Esophagus (tissue), 2 donors: ENCODE results near the gene FKBP4. TPM values are rescaled to one million over a fixed set of nuclear protein-coding genes. Genes with fewer than 3 reads are reported as not detected.

Experiments used
- H3K27ac ChIP-seq, 2 donors: one replicate each; pipeline ENCODE4 v1.5.1; 2013; ENCODE audit warnings: low read depth in 2 of 2, mild to moderate bottlenecking in 2 of 2, inconsistent platforms in 1 of 2, low read length in 1 of 2, moderate library complexity in 1 of 2
- H3K27me3 ChIP-seq, 2 donors: one replicate each; pipeline ENCODE4 v1.6.1; 2013; ENCODE audit warnings: low read length in 2 of 2, control low read depth in 1 of 2, mild to moderate bottlenecking in 1 of 2; ENCODE audit not compliant: insufficient read depth in 2 of 2, control insufficient read depth in 1 of 2
- H3K36me3 ChIP-seq, 2 donors: one replicate each; pipeline ENCODE4 v1.6.1; 2013; ENCODE audit warnings: low read length in 1 of 2; ENCODE audit not compliant: control insufficient read depth in 2 of 2, insufficient read depth in 2 of 2
- H3K4me1 ChIP-seq, 2 donors: one replicate each; pipeline ENCODE4 v1.6.1; 2013; ENCODE audit warnings: low read length in 1 of 2; ENCODE audit not compliant: control insufficient read depth in 2 of 2, insufficient read depth in 2 of 2
- H3K4me3 ChIP-seq, 2 donors: one replicate each; pipeline ENCODE4 v1.5.1; 2013; ENCODE audit warnings: low read length in 2 of 2, mild to moderate bottlenecking in 2 of 2, low read depth in 1 of 2, moderate library complexity in 1 of 2
- H3K9me3 ChIP-seq, 2 donors: one replicate each; pipeline ENCODE4 v1.6.1; 2013; ENCODE audit warnings: mild to moderate bottlenecking in 2 of 2, low read depth in 1 of 2, low read length in 1 of 2, moderate library complexity in 1 of 2; ENCODE audit not compliant: control insufficient read depth in 2 of 2, insufficient read depth in 1 of 2
- WGBS, 2 donors: extraction: QIAGEN DNeasy Blood & Tissue Kit; methylation state at CpG; one replicate each; pipeline ENCODE4 v1.1.7; 2013; 5-methylcytosine and 5-hydroxymethylcytosine counted together
- polyA plus RNA-seq, 2 donors: library from polyadenylated mRNA; stranded (reverse); fragments of 200-250 nt; gene quantifications; one replicate each; pipeline ENCODE4 v1.2.3, GENCODE V29; 2013
- donor health status: healthy with polysubstance abuse.
- donor health status: Bipolar disorder and iron deficiency.

Gene FKBP4
- polyA plus RNA-seq, 2 donors: 42.0 to 56.6 TPM

DNA sequence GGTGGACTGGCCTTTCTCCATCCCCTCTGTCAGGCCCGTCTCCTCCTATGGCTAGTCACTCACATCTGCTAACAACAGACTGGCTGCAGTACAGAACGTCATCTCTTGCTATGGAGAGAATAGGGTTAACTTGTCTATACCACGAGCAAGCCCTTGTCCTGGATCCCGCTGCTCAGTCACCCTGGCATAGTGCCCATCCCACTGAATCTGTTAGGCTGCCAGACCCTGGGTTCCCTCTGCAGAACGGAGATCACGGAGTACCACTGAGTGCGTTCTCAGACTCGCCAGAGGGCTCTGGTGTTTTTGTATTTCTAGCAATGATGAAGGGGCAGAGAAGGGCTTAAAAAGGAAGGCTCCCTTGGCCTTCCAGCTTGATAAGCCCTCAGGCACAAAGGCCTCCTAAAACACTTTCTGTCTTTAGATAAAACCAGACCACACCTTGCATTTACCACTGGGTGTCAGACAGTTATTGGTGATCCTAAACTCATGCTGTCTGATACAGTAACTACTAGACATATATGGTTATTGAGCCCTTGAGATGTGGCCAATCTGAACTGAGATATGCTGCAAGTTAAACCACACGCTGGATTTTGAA, 46.4 kb downstream of the FKBP4 start:
- H3K4me1 ChIP-seq: no peaks in the 10 kb centered on the region
- H3K9me3 ChIP-seq: no peaks in the 10 kb centered on the region
- H3K4me3 ChIP-seq: no peak overlapping the region
- H3K36me3 ChIP-seq: no peaks in the 10 kb centered on the region
- H3K27me3 ChIP-seq: no peaks in the 10 kb centered on the region
- 62 to 71% methylated on average over 9 of the region's 9 CpGs for WGBS, 2 donors
- H3K27ac ChIP-seq: no peak overlapping the region

DNA sequence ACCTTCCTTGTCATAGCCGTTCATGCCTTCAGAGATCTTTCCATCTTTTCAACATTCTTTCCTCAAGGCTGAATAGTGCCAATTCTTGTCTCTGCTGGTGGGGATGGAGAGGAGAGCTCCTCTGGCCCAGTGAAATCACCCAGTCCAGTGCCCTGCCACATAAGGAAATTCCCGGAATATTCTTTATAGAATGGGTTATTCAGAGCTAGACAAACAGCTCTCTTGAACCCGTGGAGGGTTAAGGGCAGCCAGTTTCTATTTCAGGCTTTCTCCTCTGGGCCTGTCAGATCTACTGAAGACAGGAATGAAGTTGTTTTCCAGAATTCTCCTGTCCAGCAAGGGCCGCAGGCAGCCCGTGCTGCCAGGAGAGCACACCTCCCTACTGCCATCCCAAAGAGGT, 48.2 kb downstream of the FKBP4 start:
- Histone ChIP-seq H3K9me3 (no peaks in the 10 kb centered on the region), H3K4me1 (no peaks in the 10 kb centered on the region), H3K27ac (no peak overlapping the region), H3K36me3 (no peaks in the 10 kb centered on the region), H3K27me3 (no peaks in the 10 kb centered on the region), H3K4me3 (no peak overlapping the region)
- WGBS, 2 donors: 79 to 80% methylated on average over 5 of the region's 5 CpGs

DNA sequence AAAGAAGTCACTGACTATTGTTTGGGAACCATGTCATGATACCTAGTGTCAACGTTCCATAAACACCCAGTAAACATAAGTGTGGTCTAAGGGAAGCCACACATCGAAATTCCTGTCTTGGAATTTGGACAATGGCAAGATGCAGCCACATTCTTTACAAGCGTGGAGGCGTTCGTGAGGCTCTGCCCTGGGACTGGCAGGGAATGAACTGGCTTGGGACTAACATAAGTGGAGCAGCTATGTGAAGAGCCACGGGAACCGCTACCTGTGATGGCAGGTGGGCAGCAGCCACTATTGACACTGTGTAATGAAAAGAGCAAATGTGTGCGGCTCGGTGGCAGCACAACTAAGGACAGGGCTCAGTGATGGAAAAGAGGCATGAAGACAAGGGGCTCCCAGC, 50.0 kb downstream of the FKBP4 start:
- Histone ChIP-seq H3K27ac (no peak overlapping the region), H3K27me3 (no peaks in the 10 kb centered on the region), H3K9me3 (no peaks in the 10 kb centered on the region), H3K4me3 (no peak overlapping the region), H3K4me1 (no peaks in the 10 kb centered on the region), H3K36me3 (no peaks in the 10 kb centered on the region)
- WGBS, 2 donors: 77 to 82% methylated on average over 9 of the region's 9 CpGs

DNA sequence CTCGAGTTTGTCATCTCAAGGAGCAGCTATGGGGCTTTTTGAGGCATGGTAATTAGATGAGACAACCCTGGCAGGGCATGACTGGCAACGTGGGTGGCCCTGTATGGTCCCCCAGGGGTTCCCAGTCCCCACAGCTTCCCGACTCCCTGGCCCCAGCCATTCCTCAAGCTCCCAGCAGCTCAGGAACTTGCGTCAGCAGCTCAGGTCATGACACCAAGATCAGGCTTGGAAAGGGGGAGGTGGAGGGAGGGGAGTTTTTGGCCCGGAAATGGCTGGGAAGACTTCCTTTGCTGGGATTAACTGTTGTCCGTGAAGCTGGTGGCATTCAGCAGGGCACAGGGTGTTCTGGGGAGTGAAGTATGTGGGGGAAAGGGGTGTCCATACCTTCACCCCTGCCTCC, 50.5 kb downstream of the FKBP4 start:
- H3K36me3 ChIP-seq: no peaks in the 10 kb centered on the region
- no peaks in the 10 kb centered on the region for H3K4me1 ChIP-seq
- H3K27me3 ChIP-seq: no peaks in the 10 kb centered on the region
- no peaks in the 10 kb centered on the region for H3K9me3 ChIP-seq
- no peak overlapping the region for H3K4me3 ChIP-seq
- H3K27ac ChIP-seq: no peak overlapping the region
- WGBS, 2 donors: 31 to 49% methylated on average over 6 of the region's 6 CpGs

DNA sequence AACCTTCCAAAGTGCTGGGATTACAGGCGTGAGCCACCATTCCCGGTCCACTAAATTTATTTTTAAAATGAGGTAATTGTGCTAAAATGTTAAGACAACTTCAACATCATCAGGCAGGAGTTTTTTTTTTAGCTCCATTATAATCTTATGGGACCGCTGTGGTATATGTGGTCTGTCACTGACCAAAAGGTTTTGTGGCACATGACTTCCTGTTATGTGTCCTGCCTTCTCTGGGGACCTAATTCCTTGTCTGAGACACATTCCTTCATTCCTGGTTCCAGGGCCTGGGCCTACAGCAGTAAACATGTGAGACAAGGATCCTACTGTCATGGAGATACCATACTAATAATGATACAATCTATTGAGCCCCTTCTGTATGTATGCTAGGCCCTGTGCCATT, 57.2 kb downstream of the FKBP4 start:
- 91 to 94% methylated on average over 3 of the region's 3 CpGs for WGBS, 2 donors
- Histone ChIP-seq H3K27me3 (no peaks in the 10 kb centered on the region), H3K4me1 (no peaks in the 10 kb centered on the region), H3K9me3 (no peaks in the 10 kb centered on the region), H3K27ac (no peak overlapping the region), H3K36me3 (no peaks in the 10 kb centered on the region), H3K4me3 (no peak overlapping the region)

DNA sequence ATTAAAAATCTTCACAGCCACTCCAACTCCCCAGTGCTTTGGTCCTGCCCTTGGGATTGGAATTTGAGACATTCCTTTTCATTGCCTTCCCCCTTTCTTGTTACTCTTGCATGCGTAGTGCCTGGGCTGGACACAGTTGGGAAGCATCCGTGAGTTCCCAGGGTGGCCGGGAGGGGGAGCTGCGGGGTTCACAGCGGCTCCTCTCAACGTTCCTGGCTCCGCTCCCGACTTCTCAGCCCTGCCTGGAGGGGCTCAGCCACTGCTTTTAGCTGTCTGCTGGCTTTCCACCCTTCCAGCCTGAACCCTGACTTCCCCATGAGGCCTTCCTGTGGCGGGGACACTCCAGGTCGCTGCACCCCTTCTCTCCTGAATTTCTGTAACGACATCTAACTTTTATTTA, 58.9 kb downstream of the FKBP4 start:
- H3K27ac ChIP-seq: no peak overlapping the region
- no peaks in the 10 kb centered on the region for H3K9me3 ChIP-seq
- no peaks in the 10 kb centered on the region for H3K27me3 ChIP-seq
- WGBS, 2 donors: 27 to 30% methylated on average over 11 of the region's 11 CpGs
- no peaks in the 10 kb centered on the region for H3K4me1 ChIP-seq
- no peak overlapping the region for H3K4me3 ChIP-seq
- H3K36me3 ChIP-seq: peaks cover 0 to 3% of the 10 kb centered on the region in 2 donors

Other genes with a start within 250 kb of the FKBP4 start
- 10 to 100 TPM; 19.9 to 31.2 TPM for gene ITFG2, start 17.7 kb downstream of the FKBP4 start, polyA plus RNA-seq
- gene NRIP2, start 40.1 kb downstream of the FKBP4 start, polyA plus RNA-seq: under 1 TPM; 0.47 to 0.67 TPM
- gene TEX52, start 62.1 kb downstream of the FKBP4 start, polyA plus RNA-seq: not detected
- gene FOXM1, start 82.2 kb downstream of the FKBP4 start, polyA plus RNA-seq: 10 to 100 TPM; 11.6 to 13.8 TPM
- 10 to 100 TPM; 20.3 to 29.9 TPM for gene RHNO1, start 82.3 kb downstream of the FKBP4 start, polyA plus RNA-seq
- gene TULP3, start 95.9 kb downstream of the FKBP4 start, polyA plus RNA-seq: 10 to 100 TPM; 12.8 to 15.0 TPM
- gene TEAD4, start 164.4 kb downstream of the FKBP4 start, polyA plus RNA-seq: 1 to 10 TPM; 4.2 to 8.5 TPM